WI38 (cell line): ENCODE results near the gene CCL19.

Source experiments
- H3K4me3 ChIP-seq: 2 replicates; pipeline ENCODE4 v1.5.1; 2011; ENCODE audit warnings: low read depth, mild to moderate bottlenecking, control low read depth, low read length
- CTCF ChIP-seq: IDR thresholded peaks from 2 replicates; pipeline ENCODE4 v1.5.1; 2012; ENCODE audit warnings: low read depth, mild to moderate bottlenecking, control low read depth, low read length

The CCL19 gene

GRCh38 chr9:34652602-34653000, 38.5 kb downstream of the CCL19 start:
- no peak for TF ChIP-seq CTCF
- H3K4me3 ChIP-seq, result peak overlapping the region; percentile 63

GRCh38 chr9:34651876-34652601, 39.0 kb downstream of the CCL19 start, which contains the start of gene IL11RA:
IL11RA (plus strand) TSS chr9:34652185; CDS start chr9:34655218, 3,033 bp downstream.
- H3K4me3 ChIP-seq, result peak within 1 kb of the TSS; percentile 63
- no peak for TF ChIP-seq CTCF

GRCh38 chr9:34651321-34651720, 39.8 kb downstream of the CCL19 start:
- TF ChIP-seq CTCF, result no peak
- peak overlapping the region; percentile 63 for H3K4me3 ChIP-seq

- H3K4me3 ChIP-seq, result no peak overlapping the region
- TF ChIP-seq CTCF, result no peak
Observed at GRCh38 chr9:34650816-34651215, 40.3 kb downstream of the CCL19 start.

GRCh38 chr9:34648673-34649072, 42.4 kb downstream of the CCL19 start:
- no peak overlapping the region for H3K4me3 ChIP-seq
- TF ChIP-seq CTCF, result no peak

- TF ChIP-seq CTCF, result no peak
- H3K4me3 ChIP-seq, result peak overlapping the region; percentile 80
Observed at GRCh38 chr9:34647651-34648050, 43.4 kb downstream of the CCL19 start.

GRCh38 chr9:34647084-34647403, 44.0 kb downstream of the CCL19 start:
- H3K4me3 ChIP-seq, result peak overlapping the region; percentile 80
- no peak; the same call in 1 of the 2 replicates for TF ChIP-seq CTCF
